HG02943 (cell line): ENCODE data around the gene APOE.
"Not testable (repeated sequence)": the region's sequence is repeated elsewhere in the genome, so short reads cannot be mapped to it uniquely, and the experiment has no call there.

Source experiments
- ATAC-seq: cut with Tn5 transposase; IDR thresholded peaks from one replicate; pipeline ENCODE4 v1.9.1; 2021; ENCODE audit warnings: mild to moderate bottlenecking, low read depth, moderate library complexity; ENCODE audit not compliant: unreplicated experiment

Gene APOE

GRCh38 chr19:44883922-44884321 is 21.7 kb upstream of the APOE start:
- ATAC-seq, result no peak

DNA sequence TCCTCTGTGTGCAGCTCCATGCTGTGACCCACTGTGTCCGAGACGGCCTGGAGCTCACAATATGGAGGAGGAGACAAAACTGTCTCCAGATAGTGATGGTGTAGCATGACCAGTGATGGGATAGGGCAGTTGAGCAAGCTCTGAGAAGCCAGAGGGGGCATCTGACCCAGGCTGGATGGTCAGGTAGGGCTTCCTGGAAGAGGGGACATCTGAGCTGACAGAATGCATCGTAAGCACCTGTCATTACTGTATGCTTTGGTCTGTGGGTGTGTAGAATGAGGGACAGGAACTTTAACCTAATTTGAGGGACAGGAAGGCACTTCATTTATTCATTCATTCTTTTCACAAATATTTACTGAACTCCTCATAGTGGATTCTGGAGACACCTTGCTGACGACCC is 21.0 kb upstream of the APOE start:
- ATAC-seq, result no peak

DNA sequence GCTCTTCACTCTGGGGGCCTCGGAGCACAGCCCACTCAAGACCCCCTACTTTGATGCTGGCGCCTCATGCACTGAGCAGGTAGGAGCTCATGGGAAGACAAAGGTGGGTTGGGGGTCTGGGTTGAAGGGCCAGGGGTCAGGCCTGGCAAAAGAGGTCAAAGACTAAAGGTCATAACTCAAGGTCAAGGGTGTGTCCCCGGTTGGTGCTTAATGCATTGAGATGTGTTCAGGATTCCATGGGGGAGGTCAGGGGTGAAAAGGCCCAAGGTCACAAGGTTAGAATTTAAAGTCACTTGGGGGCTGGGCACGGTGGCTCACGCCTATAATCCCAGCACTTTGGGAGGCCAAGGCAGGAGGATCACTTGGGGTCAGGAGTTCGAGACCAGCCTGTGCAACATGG is 19.5 kb upstream of the APOE start:
- no peak for ATAC-seq

GRCh38 chr19:44887648-44888047 is 17.9 kb upstream of the APOE start:
- no peak for ATAC-seq

- ATAC-seq, result not testable (repeated sequence)
Measured at GRCh38 chr19:44888335-44888734, 17.3 kb upstream of the APOE start.

DNA sequence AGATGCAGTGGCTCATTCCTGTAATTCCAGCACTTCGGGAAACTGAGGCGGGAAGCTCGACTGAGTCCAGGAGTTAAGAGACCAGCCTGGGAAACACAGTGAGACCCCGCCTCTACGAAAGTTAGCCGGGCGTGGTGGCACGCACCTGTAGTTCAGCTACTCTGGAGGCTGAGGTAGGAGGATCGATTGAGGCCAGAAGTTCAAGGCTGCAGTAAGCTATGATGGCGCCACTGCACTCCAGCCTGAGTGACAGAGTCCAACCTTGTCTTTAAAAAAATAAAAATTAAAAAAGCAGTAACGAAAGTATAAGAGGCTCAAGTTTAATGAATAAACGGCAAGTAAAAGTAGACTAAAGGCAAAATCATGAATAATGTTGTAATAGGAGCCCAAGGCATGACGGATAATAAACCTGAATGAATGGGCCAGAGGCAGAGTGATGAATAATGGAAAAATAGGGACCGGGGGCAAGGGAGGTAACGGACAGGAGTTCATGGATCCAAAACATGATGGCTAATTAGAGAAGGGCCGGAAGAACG is 15.7 kb upstream of the APOE start:
- no peak for ATAC-seq

DNA sequence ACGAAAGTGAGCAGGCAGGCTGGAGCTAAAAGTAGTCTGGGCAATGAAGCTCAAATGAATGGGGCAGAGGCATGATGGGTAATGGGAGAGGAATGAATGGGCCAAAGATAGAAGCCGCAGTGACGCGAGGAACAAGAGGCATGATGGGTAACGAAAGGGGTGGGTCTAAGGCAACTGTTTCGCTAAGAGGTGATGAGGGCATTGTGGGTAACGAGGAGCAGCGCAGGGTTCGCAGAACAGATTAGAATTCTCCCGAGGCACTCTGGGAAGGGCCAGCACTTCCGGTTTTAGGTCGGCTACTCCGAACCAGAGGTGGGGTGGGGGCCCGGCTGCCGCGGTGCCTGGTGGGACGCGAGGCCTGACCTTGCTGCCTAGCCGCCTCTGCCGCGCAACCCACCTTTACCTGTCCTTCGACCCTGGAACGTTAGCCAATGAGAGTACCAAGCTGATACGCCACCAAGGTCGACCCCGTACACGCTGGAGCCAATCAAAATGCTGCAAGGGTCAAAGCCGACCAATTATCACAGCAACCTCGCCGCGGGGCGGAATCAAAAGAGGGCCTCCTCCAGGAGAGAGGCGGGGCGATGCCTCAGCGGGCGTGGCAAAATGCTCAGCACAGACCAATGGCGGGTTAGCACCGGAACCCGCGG is 15.1 kb upstream of the APOE start:
- peak; percentile 85 for ATAC-seq

GRCh38 chr19:44891016-44891882 is 14.3 kb upstream of the APOE start, which contains the start of gene TOMM40:
Gene TOMM40, plus strand, starts transcription at chr19:44891254. Its CDS starts 162 bp downstream, at chr19:44891416.
- ATAC-seq, result peak; percentile 62

DNA sequence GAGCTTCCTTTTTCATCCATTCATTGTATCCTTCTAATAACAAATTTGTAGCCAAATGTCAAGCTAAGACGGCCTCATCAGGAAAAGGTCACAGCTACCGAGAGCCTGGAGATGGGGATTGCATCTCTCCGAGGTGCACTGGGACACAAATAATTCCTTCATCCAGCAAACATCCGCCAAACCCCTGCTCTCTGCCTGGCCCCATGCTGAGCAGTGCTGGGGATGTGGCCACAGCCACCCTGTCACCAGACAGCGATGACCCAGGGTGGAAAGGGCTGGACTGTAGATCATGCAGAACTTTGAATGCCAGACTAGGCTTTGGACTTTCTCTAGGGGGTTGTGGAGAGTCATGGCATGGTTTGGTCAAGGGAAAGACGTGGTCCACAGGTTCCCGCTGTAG is 12.7 kb upstream of the APOE start:
- ATAC-seq, result no peak

DNA sequence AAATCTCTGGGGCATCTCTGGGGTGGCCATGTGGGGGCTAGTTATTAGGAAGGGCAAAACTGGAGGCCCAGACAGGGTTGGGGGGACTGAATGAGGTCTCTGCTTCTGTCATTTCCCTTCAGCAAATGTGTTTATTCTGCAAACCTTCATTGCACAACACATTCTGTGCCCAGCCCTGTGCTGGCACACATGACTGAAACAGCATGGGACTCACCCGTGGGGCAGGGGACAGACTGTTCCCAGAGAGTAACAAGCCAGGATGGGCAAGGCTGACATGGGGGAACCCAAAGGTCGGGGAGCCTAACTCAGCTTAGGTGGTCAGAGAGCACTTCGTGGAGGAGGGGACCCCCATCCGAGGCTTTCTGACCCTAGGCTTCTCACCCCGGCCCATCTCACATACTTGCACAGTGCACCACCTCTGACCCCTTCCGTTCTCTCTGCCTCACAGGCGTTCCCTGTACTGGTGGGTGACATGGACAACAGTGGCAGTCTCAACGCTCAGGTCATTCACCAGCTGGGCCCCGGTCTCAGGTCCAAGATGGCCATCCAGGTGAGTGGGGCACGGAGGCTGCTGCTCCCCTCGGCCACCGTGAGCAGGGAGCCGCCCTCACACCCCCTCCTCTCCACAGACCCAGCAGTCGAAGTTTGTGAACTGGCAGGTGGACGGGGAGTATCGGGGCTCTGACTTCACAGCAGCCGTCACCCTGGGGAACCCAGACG is 12.1 kb upstream of the APOE start:
- no peak for ATAC-seq

GRCh38 chr19:44894052-44894400 is 11.6 kb upstream of the APOE start:
- ATAC-seq, result no peak

- ATAC-seq, result no peak
Measured at GRCh38 chr19:44894946-44895345, 10.7 kb upstream of the APOE start.

DNA sequence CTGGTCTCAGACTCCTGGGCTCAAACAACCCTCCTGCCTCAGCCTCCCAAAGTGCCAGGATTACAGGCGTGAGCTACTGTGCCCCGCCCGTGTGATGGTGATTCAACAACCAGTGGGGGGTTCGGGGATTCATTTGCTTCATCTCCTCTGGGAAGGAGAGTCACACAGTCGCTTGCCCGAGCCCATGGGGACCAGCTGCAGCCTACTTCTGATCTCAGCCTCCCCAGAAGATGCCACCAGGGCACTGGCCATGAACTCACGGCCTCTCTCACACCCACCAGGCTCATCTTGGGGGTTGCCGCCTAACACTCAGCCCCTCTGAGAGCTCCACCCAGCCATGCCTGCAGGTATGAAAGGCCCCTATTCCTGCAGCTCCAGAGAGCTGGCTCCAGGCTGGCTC is 7.8 kb upstream of the APOE start:
- no peak for ATAC-seq

DNA sequence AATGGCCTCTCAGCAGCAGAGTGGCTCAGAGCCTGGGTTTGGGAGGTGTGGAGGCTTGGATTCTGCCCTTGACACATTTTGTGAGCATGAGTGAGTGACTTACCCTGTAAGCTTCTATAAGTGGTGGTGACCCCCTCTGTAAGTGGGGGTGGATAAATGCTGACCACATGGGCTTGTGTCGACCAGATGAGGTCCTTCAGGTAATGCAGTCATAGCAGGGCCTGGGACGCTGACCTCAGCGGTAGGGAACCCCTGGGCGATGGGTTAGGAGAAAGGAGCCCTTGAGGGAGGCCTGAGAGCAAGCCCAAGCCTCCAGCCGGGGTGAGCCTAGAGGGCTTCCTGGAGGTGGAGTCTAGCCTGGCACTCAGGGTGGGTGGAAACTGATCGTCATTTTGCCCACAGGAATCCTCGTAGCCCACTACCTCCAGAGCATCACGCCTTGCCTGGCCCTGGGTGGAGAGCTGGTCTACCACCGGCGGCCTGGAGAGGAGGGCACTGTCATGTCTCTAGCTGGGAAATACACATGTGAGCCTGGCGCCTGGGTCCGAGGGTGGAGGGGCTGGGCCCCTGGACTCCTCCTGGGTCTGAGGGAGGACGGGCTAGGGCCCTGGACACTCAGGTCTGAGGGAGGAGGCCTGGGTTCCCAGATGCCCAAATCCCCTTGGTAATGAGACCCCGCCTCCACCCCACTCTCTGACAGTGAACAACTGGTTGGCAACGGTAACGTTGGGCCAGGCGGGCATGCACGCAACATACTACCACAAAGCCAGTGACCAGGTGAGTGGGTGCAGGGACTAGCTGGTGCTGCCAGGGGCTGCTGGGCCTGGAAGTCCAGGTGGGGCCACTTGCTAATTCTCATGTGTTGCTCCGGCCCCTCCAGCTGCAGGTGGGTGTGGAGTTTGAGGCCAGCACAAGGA is 5.0 kb upstream of the APOE start:
- ATAC-seq, result no peak

DNA sequence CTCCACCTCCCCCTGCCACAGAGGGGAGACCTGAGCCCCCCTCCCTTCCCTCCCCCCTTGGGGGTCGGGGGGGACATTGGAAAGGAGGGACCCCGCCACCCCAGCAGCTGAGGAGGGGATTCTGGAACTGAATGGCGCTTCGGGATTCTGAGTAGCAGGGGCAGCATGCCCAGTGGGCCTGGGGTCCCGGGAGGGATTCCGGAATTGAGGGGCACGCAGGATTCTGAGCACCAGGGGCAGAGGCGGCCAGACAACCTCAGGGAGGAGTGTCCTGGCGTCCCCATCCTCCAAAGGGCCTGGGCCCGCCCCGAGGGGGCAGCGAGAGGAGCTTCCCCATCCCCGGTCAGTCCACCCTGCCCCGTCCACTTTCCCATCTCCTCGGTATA is 2.4 kb upstream of the APOE start:
- no peak for ATAC-seq

- ATAC-seq, result no peak
Measured at GRCh38 chr19:44903602-44904425, 1.8 kb upstream of the APOE start.

- no peak for ATAC-seq
Measured at GRCh38 chr19:44904426-44904994, 1.1 kb upstream of the APOE start.

- ATAC-seq, result no peak
Measured at GRCh38 chr19:44907613-44908012, 2.0 kb downstream of the APOE start.
